HepG2 (cell line): ENCODE results near the gene DDX17. TPM values are rescaled to one million over a fixed set of nuclear protein-coding genes. Genes with fewer than 3 reads are reported as not detected.

Experiments used
- ATAC-seq: fragments of 200-7000 bp; cut with Tn5 transposase; 3 replicates; pipeline ENCODE4 v1.9.1; 2020; ENCODE audit warnings: mild to moderate bottlenecking, moderate library complexity
- BruUV-seq: library from RNA; stranded (reverse); fragments of 400-500 nt; replicated peaks from 2 replicates; lab custom pipeline; 2021; lab: Mats Ljungman, UMichigan
- CTCF ChIA-PET: fragments of 300-600 bp; formaldehyde crosslinking; extraction: SDS; loops from one replicate; lab custom pipeline; 2021; ENCODE audit warnings: low total read pairs, inconsistent platforms, low intra/inter-chr PET ratio; lab: Yijun Ruan, JAX
- POLR2A ChIA-PET: fragments of 350-600 bp; sonication (Branson Sonifier 250); formaldehyde crosslinking; loops from one replicate; lab custom pipeline; 2020; ENCODE audit warnings: antibody characterized with exemption, inconsistent platforms; lab: Yijun Ruan, JAX
- DNase-seq: peaks from one replicate; pipeline ENCODE4 v3.0.0-alpha.2; 2015; ENCODE audit warnings: low spot score
- FAIRE-seq: peaks from 3 replicates; lab custom pipeline; 2011; peaks lifted over from hg19 to GRCh38; lab: Jason Lieb, UNC
- H2AFZ ChIP-seq: one replicate; pipeline ENCODE4 v1.6.1; 2011; ENCODE audit warnings: low read length, inconsistent platforms
- H3K27ac ChIP-seq: fragments of 300-600 bp; 3 replicates; pipeline ENCODE4 v1.8.0; 2011; ENCODE audit warnings: mixed run types, mild to moderate bottlenecking, mixed read lengths, low read length, inconsistent platforms; ENCODE audit not compliant: insufficient read depth; ENCODE audit errors: extremely low read length
- H3K27me3 ChIP-seq, 2 experiments: fragments of 200-600 bp in 1 of 2; 2 replicates in 1 of 2; 3 replicates in 1 of 2; pipeline versions ENCODE4 v1.6.0 to v1.8.0; 2011; ENCODE audit warnings: low read length in 2 of 2, mild to moderate bottlenecking in 2 of 2, moderate library complexity in 2 of 2, inconsistent platforms in 1 of 2; ENCODE audit not compliant: insufficient read depth in 2 of 2, control insufficient read depth in 1 of 2
- H3K36me3 ChIP-seq, 2 experiments: fragments of 200-600 bp in 1 of 2; replicated peaks in 1 of 2; 2 replicates in 1 of 2; 3 replicates in 1 of 2; pipeline versions ENCODE4 v1.5.1 to v1.8.0; 2011; ENCODE audit warnings: low read length in 2 of 2, inconsistent platforms in 1 of 2; ENCODE audit not compliant: insufficient read depth in 2 of 2, control insufficient read depth in 1 of 2
- H3K4me1 ChIP-seq: 2 replicates; pipeline ENCODE4 v1.5.1; 2012; ENCODE audit warnings: low read length, inconsistent platforms; ENCODE audit not compliant: insufficient read depth
- H3K4me2 ChIP-seq: 2 replicates; pipeline ENCODE4 v1.6.0; 2011; ENCODE audit warnings: low read depth, low read length, inconsistent platforms
- H3K4me3 ChIP-seq, 3 experiments: fragments of 200-600 bp in 1 of 3; sonication (generic), shearing (Covaris generic) in 1 of 3; replicated peaks in 1 of 3; 2 replicates each; pipeline ENCODE4 v1.5.1; 2011 to 2016; ENCODE audit warnings: low read length in 3 of 3, inconsistent platforms in 2 of 3, low read depth in 2 of 3, mild to moderate bottlenecking in 2 of 3, control low read depth in 1 of 3, mixed read lengths in 1 of 3; ENCODE audit not compliant: insufficient read depth in 1 of 3
- H3K79me2 ChIP-seq: one replicate; pipeline ENCODE4 v1.6.1; 2011; ENCODE audit warnings: low read length, inconsistent platforms; ENCODE audit not compliant: insufficient read depth
- H3K9ac ChIP-seq: 2 replicates; pipeline ENCODE4 v1.6.0; 2011; ENCODE audit warnings: mild to moderate bottlenecking, low read depth, low read length, inconsistent platforms; ENCODE audit not compliant: insufficient read depth
- H3K9me3 ChIP-seq: 2 replicates; pipeline ENCODE4 v1.5.1; 2012; ENCODE audit warnings: mild to moderate bottlenecking, low read length
- H4K20me1 ChIP-seq: 2 replicates; pipeline ENCODE4 v1.6.0; 2011; ENCODE audit warnings: inconsistent platforms, mild to moderate bottlenecking, low read length, moderate library complexity; ENCODE audit not compliant: insufficient read depth
- ASH2L ChIP-seq: fragments of 300-600, 200-600 bp; sonication (generic); IDR thresholded peaks from 2 replicates; pipeline ENCODE4 v1.7.0; 2017; ENCODE audit warnings: low read depth, mild to moderate bottlenecking, moderate library complexity, mixed read lengths, low read length; ENCODE audit not compliant: insufficient read length
- ATM ChIP-seq: fragments of 450-650 bp; IDR thresholded peaks from 2 replicates; pipeline ENCODE4 v1.7.1; 2017; ENCODE audit warnings: mild to moderate bottlenecking, borderline replicate concordance
- BRD4 ChIP-seq: sonication (generic); formaldehyde crosslinking; IDR thresholded peaks from 2 replicates; pipeline ENCODE4 v1.4.0; 2020; ENCODE audit warnings: missing genetic modification reagents
- CEBPB ChIP-seq: IDR thresholded peaks from 2 replicates; pipeline ENCODE4 v1.6.1; 2011; ENCODE audit warnings: low read depth, low read length, improper control_type of control experiment, borderline replicate concordance
- KAT2B ChIP-seq: fragments of 150-350 bp; IDR thresholded peaks from 2 replicates; pipeline ENCODE4 v1.6.1; 2014; ENCODE audit warnings: low read depth, low read length, borderline replicate concordance
- MAX ChIP-seq: IDR thresholded peaks from 2 replicates; pipeline ENCODE4 v1.6.1; 2012; ENCODE audit warnings: inconsistent platforms
- NFAT5 ChIP-seq: sonication (generic); formaldehyde crosslinking; IDR thresholded peaks from 2 replicates; pipeline ENCODE4 v1.4.0; 2020; ENCODE audit warnings: missing genetic modification reagents
- NFE2 ChIP-seq: sonication (generic); formaldehyde crosslinking; IDR thresholded peaks from 2 replicates; pipeline ENCODE4 v1.4.0; 2020; ENCODE audit warnings: missing genetic modification reagents
- RBFOX2 ChIP-seq: fragments of 200-400 bp; formaldehyde crosslinking; IDR thresholded peaks from 2 replicates; pipeline ENCODE4 v1.6.1; 2017; ENCODE audit warnings: low read depth, mild to moderate bottlenecking, low read length
- RBM22 ChIP-seq: fragments of 200-400 bp; formaldehyde crosslinking; optimal IDR thresholded peaks from 2 replicates; pipeline ENCODE3; 2017; ENCODE audit warnings: mild to moderate bottlenecking, low read length, moderate library complexity
- SSRP1 ChIP-seq: IDR thresholded peaks from 2 replicates; pipeline ENCODE4 v1.6.1; 2016; ENCODE audit warnings: control low read depth
- ZMAT5 ChIP-seq: sonication (generic); formaldehyde crosslinking; IDR thresholded peaks from 2 replicates; pipeline ENCODE4 v1.5.0; 2020; ENCODE audit warnings: mild to moderate bottlenecking, low read depth, missing genetic modification reagents, borderline replicate concordance
- ZNF792 ChIP-seq: IDR thresholded peaks from 2 replicates; pipeline ENCODE4 v1.6.1; 2016
- ZNF841 ChIP-seq: sonication (generic); formaldehyde crosslinking; IDR thresholded peaks from 2 replicates; pipeline ENCODE4 v1.8.1; 2023; ENCODE audit warnings: missing genetic modification reagents, borderline replicate concordance
- WGBS: methylation state at CpG from one replicate; pipeline ENCODE4 v1.1.6; 2017; ENCODE audit warnings: low lambda C conversion rate; 5-methylcytosine and 5-hydroxymethylcytosine counted together
- in situ Hi-C: cut with HindIII; loops from 2 replicates; pipeline ENCODE4 v1.10.0; 2017; ENCODE audit warnings: low pct_unique_long_range_greater_than_20kb; ENCODE audit not compliant: extremely low pct_ligation_motif_present
- intact Hi-C: fragments of 100-400 bp; cut with micrococcal nuclease; formaldehyde crosslinking; loops from one replicate; pipeline ENCODE4 v1.10.0; 2022; ENCODE audit not compliant: unreplicated experiment
- polyA plus RNA-seq, 8 experiments: library from polyadenylated mRNA; depleted of rRNA in 3 of 8; stranded (reverse) in 7 of 8; unstranded in 1 of 8; fragments of >200 nt; fragmentation: Illumina TruSeq in 4 of 8; extraction: Trizol in 4 of 8; gene quantifications; 2 replicates each; pipeline versions ENCODE4 v1.2.1 to v1.2.3, GENCODE V29; 2011 to 2016; ENCODE audit warnings: low read depth in 4 of 8, missing spikeins in 1 of 8, mixed read lengths in 1 of 8; ENCODE audit not compliant: insufficient read depth in 1 of 8
- total RNA-seq, 5 experiments: library from RNA; depleted of rRNA; stranded (reverse); fragments of >200 nt; fragmentation: Illumina TruSeq; extraction: Trizol; gene quantifications; 2 replicates each; pipeline ENCODE4 v1.2.3, GENCODE V29; 2016; ENCODE audit warnings: low read depth in 1 of 5

Gene DDX17
- total and polyA plus RNA-seq, 2 of the 13 experiments (the other 11 are each of a cell fraction or from before 2014, with no cell fraction given) = 238 to 344 TPM

GRCh38 chr22:38485783-38486182 is 20.3 kb downstream of the DDX17 start (continued):
- TF ChIP-seq MAX (no peak), NFAT5 (CRISPR knock-in tag) (no peak), RBM22 (peak; percentile 34), CEBPB (0 out of 2 replicates have a peak, but pooled peaks have one; percentile 20), ATM (no peak), ZNF841 (CRISPR knock-in tag) (no peak)

GRCh38 chr22:38484244-38484643 is 21.9 kb downstream of the DDX17 start:
- CTCF ChIA-PET = no interaction called here
- DNase-seq (no peak), ATAC-seq (no peak), FAIRE-seq (no peak)
- intact Hi-C loops = no loop called here
- Histone ChIP-seq H3K9ac (no peak overlapping the region), H3K27me3 (no peaks in the 10 kb centered on the region), H3K4me1 (no peaks in the 10 kb centered on the region), H3K36me3 (peaks cover 18 to 55% of the 10 kb centered on the region in 2 experiments), H2AFZ (no peak overlapping the region), H3K4me3 (no peak overlapping the region), H4K20me1 (peaks cover 3% of the 10 kb centered on the region), H3K4me2 (no peak overlapping the region), H3K79me2 (no peaks in the 10 kb centered on the region), H3K9me3 (no peaks in the 10 kb centered on the region), H3K27ac (no peak overlapping the region)
- no TSS peak for BruUV-seq
- WGBS = 89% methylated on average over 1 of the region's 1 CpG
- TF ChIP-seq RBM22 (peak; percentile 31), BRD4 (CRISPR knock-in tag) (no peak), NFE2 (no peak), ZNF792 (no peak), RBFOX2 (peak; percentile 34; the same call in 1 of the 2 replicates), SSRP1 (CRISPR knock-in tag) (peak; percentile 43; the same call in 1 of the 2 replicates), ASH2L (no peak), ZMAT5 (CRISPR knock-in tag) (no peak), KAT2B (no peak)
- in situ Hi-C loops = no loop called here
- POLR2A ChIA-PET = interaction anchor here (1.5 kb wide), 1 partner anchor 21 kb away, joined by 5 read pairs; no protein-coding TSS in a partner anchor
